Fibroblast of lung (primary cell): ENCODE results near the gene FSHR. TPM values are rescaled to one million over a fixed set of nuclear protein-coding genes. Genes with fewer than 3 reads are reported as not detected.

Source experiments
- DNase-seq, 2 donors: peaks; one replicate each; pipeline versions ENCODE4 v3.0.0 to v3.0.0-alpha.2; 2010; ENCODE audit warnings: low read depth in 2 of 2
- H2AFZ ChIP-seq: 2 replicates; pipeline ENCODE4 v1.5.1; 2012; ENCODE audit warnings: low read length, control low read depth, inconsistent platforms
- H3K27ac ChIP-seq: 2 replicates; pipeline ENCODE4 v1.5.1; 2011; ENCODE audit warnings: low read length, control low read depth; ENCODE audit not compliant: insufficient read depth
- H3K27me3 ChIP-seq: 2 replicates; pipeline ENCODE4 v1.5.1; 2011; ENCODE audit warnings: mild to moderate bottlenecking, low read length; ENCODE audit not compliant: control insufficient read depth, insufficient read depth
- H3K36me3 ChIP-seq: 2 replicates; pipeline ENCODE4 v1.5.1; 2011; ENCODE audit warnings: low read length; ENCODE audit not compliant: control insufficient read depth, insufficient read depth
- H3K4me1 ChIP-seq: 2 replicates; pipeline ENCODE4 v1.5.1; 2011; ENCODE audit warnings: low read length; ENCODE audit not compliant: control insufficient read depth, insufficient read depth; ENCODE audit errors: extremely low read depth
- H3K4me2 ChIP-seq: 2 replicates; pipeline ENCODE4 v1.5.1; 2011; ENCODE audit warnings: low read length, control low read depth; ENCODE audit not compliant: insufficient read depth; ENCODE audit errors: extremely low read depth
- H3K4me3 ChIP-seq, 4 experiments: fragments of 200-600 bp in 1 of 4; sonication (generic) in 1 of 4; replicated peaks in 1 of 4; 2 replicates each; pipeline ENCODE4 v1.5.1; 2011 to 2016; ENCODE audit warnings: low read length in 4 of 4, low read depth in 3 of 4, mild to moderate bottlenecking in 3 of 4, control low read depth in 2 of 4, inconsistent platforms in 1 of 4, mixed read lengths in 1 of 4; ENCODE audit not compliant: insufficient read depth in 1 of 4; ENCODE audit errors: control extremely low read depth in 1 of 4
- H3K79me2 ChIP-seq: 2 replicates; pipeline ENCODE4 v1.5.1; 2012; ENCODE audit warnings: mild to moderate bottlenecking, low read length, inconsistent platforms; ENCODE audit not compliant: control insufficient read depth, insufficient read depth
- H3K9ac ChIP-seq: 2 replicates; pipeline ENCODE4 v1.5.1; 2011; ENCODE audit warnings: mild to moderate bottlenecking, low read length, control low read depth; ENCODE audit not compliant: insufficient read depth
- H3K9me3 ChIP-seq: 2 replicates; pipeline ENCODE4 v1.5.1; 2012; ENCODE audit warnings: low read depth, low read length; ENCODE audit not compliant: control insufficient read depth, insufficient read depth
- H4K20me1 ChIP-seq: 2 replicates; pipeline ENCODE4 v1.5.1; 2011; ENCODE audit warnings: low read length; ENCODE audit not compliant: control insufficient read depth, insufficient read depth; ENCODE audit errors: extremely low read depth
- CTCF ChIP-seq, 2 donors: IDR thresholded peaks in 1 of 2; conservative IDR thresholded peaks in 1 of 2; 1 replicate in 1 of 2; 2 replicates in 1 of 2; pipeline ENCODE4 v1.5.1; 2011 to 2012; ENCODE audit warnings: low read length in 2 of 2, control low read depth in 1 of 2, inconsistent platforms in 1 of 2, low read depth in 1 of 2, mild to moderate bottlenecking in 1 of 2
- EZH2 ChIP-seq: IDR thresholded peaks from 2 replicates; pipeline ENCODE4 v1.5.1; 2012; ENCODE audit warnings: low read length, control low read depth, mild to moderate bottlenecking; ENCODE audit errors: missing control alignments
- polyA plus RNA-seq, 2 donors: library from polyadenylated mRNA; depleted of rRNA in 1 of 2; stranded (reverse) in 1 of 2; unstranded in 1 of 2; fragments of >200 nt; gene quantifications; 2 replicates each; pipeline ENCODE4 v1.2.1, GENCODE V29; 2011 to 2012; ENCODE audit warnings: missing spikeins in 1 of 2
- total RNA-seq: library from RNA; depleted of rRNA; stranded (reverse); fragments of >200 nt; gene quantifications from 2 replicates; pipeline ENCODE4 v1.2.1, GENCODE V29; 2014

The FSHR gene
- total and polyA plus RNA-seq, 2 donors (not counting 1 experiment from before 2014, with no cell fraction given), result not detected

- Histone ChIP-seq H2AFZ (no peak overlapping the region), H3K27me3 (no peaks in the 10 kb centered on the region), H3K27ac (no peak overlapping the region), H3K9ac (no peak overlapping the region), H3K9me3 (no peaks in the 10 kb centered on the region), H3K4me1 (no peaks in the 10 kb centered on the region), H4K20me1 (no peaks in the 10 kb centered on the region), H3K4me3 (no peak overlapping the region), H3K36me3 (no peaks in the 10 kb centered on the region), H3K4me2 (no peak overlapping the region), H3K79me2 (no peaks in the 10 kb centered on the region)
- TF ChIP-seq CTCF (conservative IDR thresholded peaks at IDR 0.05 in 1 of 2, IDR thresholded peaks at IDR 0.05 in 1 of 2; ENCODE audit: low read depth in 1 of 2, low read length in 2 of 2), result no peak
- no peak for TF ChIP-seq EZH2
- DNase-seq, result no peak
Observed at GRCh38 chr2:49050265-49050664, 104.0 kb downstream of the FSHR start.

- Histone ChIP-seq H3K4me1 (no peaks in the 10 kb centered on the region), H3K9ac (no peak overlapping the region), H3K9me3 (no peaks in the 10 kb centered on the region), H4K20me1 (no peaks in the 10 kb centered on the region), H3K36me3 (no peaks in the 10 kb centered on the region), H3K4me2 (no peak overlapping the region), H2AFZ (no peak overlapping the region), H3K79me2 (no peaks in the 10 kb centered on the region), H3K4me3 (no peak overlapping the region), H3K27me3 (no peaks in the 10 kb centered on the region), H3K27ac (no peak overlapping the region)
- no peak for DNase-seq
- no peak for TF ChIP-seq EZH2
- no peak for TF ChIP-seq CTCF (conservative IDR thresholded peaks at IDR 0.05 in 1 of 2, IDR thresholded peaks at IDR 0.05 in 1 of 2; ENCODE audit: low read depth in 1 of 2, low read length in 2 of 2)
Observed at GRCh38 chr2:49049161-49049560, 105.2 kb downstream of the FSHR start.

GRCh38 chr2:49045083-49045482 lies 109.2 kb downstream of the FSHR start:
- no peak for DNase-seq
- no peak overlapping the region for H3K27ac ChIP-seq
- H3K4me2 ChIP-seq, result no peak overlapping the region
- no peaks in the 10 kb centered on the region for H3K9me3 ChIP-seq
- no peak overlapping the region for H3K4me3 ChIP-seq
- no peaks in the 10 kb centered on the region for H3K27me3 ChIP-seq
- no peaks in the 10 kb centered on the region for H3K4me1 ChIP-seq
- TF ChIP-seq CTCF (conservative IDR thresholded peaks at IDR 0.05 in 1 of 2, IDR thresholded peaks at IDR 0.05 in 1 of 2; ENCODE audit: low read depth in 1 of 2, low read length in 2 of 2), result no peak
- TF ChIP-seq EZH2, result no peak
- no peaks in the 10 kb centered on the region for H3K36me3 ChIP-seq
- no peaks in the 10 kb centered on the region for H3K79me2 ChIP-seq
- no peaks in the 10 kb centered on the region for H4K20me1 ChIP-seq
- no peak overlapping the region for H2AFZ ChIP-seq
- H3K9ac ChIP-seq, result no peak overlapping the region
